ENCODE data around the gene ADAMTS8. TPM values are rescaled to one million over a fixed set of nuclear protein-coding genes. Genes with fewer than 3 reads are reported as not detected.

Gene ADAMTS8
- polyA plus RNA-seq, 1 experiment: 17.6 TPM

DNA sequence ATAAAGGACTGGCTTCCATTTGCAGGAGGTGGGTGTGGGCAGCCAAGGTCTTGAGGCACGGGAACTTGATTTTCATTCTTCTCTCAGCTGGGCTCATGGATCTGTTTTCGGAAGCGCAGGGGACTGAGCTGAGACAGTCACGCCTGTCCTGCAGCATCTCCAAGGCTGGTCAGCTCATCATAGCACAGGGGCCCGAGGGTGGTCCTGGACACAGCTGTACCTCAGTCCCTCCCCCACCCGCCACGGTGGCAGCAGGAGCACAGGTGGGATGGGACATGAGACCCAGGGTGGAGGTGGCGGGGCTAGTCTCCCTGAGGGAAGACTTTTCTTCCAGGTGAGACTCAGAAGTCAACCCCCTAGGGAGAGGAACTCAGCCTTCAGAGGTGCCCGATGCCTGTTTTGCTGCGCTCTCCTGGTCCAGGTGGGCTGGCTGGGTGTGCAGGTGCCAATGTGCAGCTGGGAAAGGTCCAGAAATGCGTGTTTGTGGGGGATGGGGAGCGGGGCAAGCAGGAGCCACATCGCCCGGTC, 3.7 kb downstream of the ADAMTS8 start:
- peaks cover 69% of the 10 kb centered on the region for H3K27me3 ChIP-seq (ENCODE audit: control insufficient read depth, insufficient read depth, low read length)
- TF ChIP-seq, protein P1, sequence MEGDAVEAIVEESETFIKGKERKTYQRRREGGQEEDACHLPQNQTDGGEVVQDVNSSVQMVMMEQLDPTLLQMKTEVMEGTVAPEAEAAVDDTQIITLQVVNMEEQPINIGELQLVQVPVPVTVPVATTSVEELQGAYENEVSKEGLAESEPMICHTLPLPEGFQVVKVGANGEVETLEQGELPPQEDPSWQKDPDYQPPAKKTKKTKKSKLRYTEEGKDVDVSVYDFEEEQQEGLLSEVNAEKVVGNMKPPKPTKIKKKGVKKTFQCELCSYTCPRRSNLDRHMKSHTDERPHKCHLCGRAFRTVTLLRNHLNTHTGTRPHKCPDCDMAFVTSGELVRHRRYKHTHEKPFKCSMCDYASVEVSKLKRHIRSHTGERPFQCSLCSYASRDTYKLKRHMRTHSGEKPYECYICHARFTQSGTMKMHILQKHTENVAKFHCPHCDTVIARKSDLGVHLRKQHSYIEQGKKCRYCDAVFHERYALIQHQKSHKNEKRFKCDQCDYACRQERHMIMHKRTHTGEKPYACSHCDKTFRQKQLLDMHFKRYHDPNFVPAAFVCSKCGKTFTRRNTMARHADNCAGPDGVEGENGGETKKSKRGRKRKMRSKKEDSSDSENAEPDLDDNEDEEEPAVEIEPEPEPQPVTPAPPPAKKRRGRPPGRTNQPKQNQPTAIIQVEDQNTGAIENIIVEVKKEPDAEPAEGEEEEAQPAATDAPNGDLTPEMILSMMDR (IDR thresholded peaks at IDR 0.05; ENCODE audit: low read depth, low read length): no peak
- no peak for DNase-seq (ENCODE audit: low read depth, low spot score)
- ChIA-PET CTCF (interaction anchor here (0.9 to 1.7 kb wide), 5 partner anchors 10 to 438 kb away, joined by 3 to 6 read pairs (median 5); no protein-coding TSS in a partner anchor), POLR2A (no interaction called here)
- no peak overlapping the region for H3K27ac ChIP-seq (ENCODE audit: low read depth, low read length)
- H3K4me3 ChIP-seq (ENCODE audit: low read depth, low read length): no peak overlapping the region
- H3K9me3 ChIP-seq (ENCODE audit: control insufficient read depth, insufficient read depth, low read length): no peaks in the 10 kb centered on the region; the same call in 1 of the 2 replicates

- CTCF ChIA-PET: interaction anchor here (1.2 kb wide), 1 partner anchor 211 kb away, joined by 3 read pairs; no protein-coding TSS in a partner anchor
- Histone ChIP-seq H3K27ac (ENCODE audit: low read depth, low read length) (no peak overlapping the region), H3K4me3 (ENCODE audit: low read depth, low read length) (no peak overlapping the region), H3K9me3 (ENCODE audit: control insufficient read depth, insufficient read depth, low read length) (no peaks in the 10 kb centered on the region; the same call in 1 of the 2 replicates), H3K27me3 (ENCODE audit: control insufficient read depth, insufficient read depth, low read length) (peaks cover 59% of the 10 kb centered on the region)
- TF ChIP-seq, protein P1 (IDR thresholded peaks at IDR 0.05; ENCODE audit: low read depth, low read length): no peak
- DNase-seq (ENCODE audit: low read depth, low spot score): no peak
- POLR2A ChIA-PET: no interaction called here
Observed at GRCh38 chr11:130423541-130424142, 4.8 kb downstream of the ADAMTS8 start.

GRCh38 chr11:130422251-130422995, 6.0 kb downstream of the ADAMTS8 start:
- Histone ChIP-seq H3K27ac (ENCODE audit: low read depth, low read length) (no peak overlapping the region), H3K4me3 (ENCODE audit: low read depth, low read length) (no peak overlapping the region), H3K27me3 (ENCODE audit: control insufficient read depth, insufficient read depth, low read length) (peaks cover 56% of the 10 kb centered on the region), H3K9me3 (ENCODE audit: control insufficient read depth, insufficient read depth, low read length) (no peaks in the 10 kb centered on the region; the same call in 1 of the 2 replicates)
- DNase-seq (ENCODE audit: low read depth, low spot score): no peak
- ChIA-PET POLR2A (no interaction called here), CTCF (interaction anchor here (1.0 to 1.4 kb wide), 2 partner anchors 33 to 472 kb away, joined by 4 read pairs; no protein-coding TSS in a partner anchor)
- TF ChIP-seq, protein P1 (IDR thresholded peaks at IDR 0.05; ENCODE audit: low read depth, low read length): no peak

DNA sequence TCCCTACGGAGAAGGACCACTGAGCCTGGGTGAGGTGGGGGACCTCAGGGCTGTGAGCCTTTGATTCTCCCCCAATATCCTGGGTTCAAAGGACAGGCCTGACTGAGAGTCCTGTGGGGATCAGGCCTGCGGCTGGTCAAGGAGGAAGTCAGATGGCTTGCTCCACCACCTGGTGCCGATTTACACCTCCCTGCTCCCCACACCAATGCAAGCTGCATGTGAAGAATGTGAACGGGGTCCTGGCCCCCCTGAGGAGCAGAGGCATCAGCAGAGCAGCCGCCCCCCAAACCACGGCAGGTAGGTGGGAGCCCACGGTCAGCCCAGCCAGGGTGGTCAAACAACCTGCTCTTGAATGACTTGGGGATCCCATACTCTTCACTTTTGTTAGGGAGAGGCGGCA, 6.7 kb downstream of the ADAMTS8 start:
- peaks cover 48% of the 10 kb centered on the region for H3K27me3 ChIP-seq (ENCODE audit: control insufficient read depth, insufficient read depth, low read length)
- DNase-seq (ENCODE audit: low read depth, low spot score): no peak
- TF ChIP-seq, protein P1 (IDR thresholded peaks at IDR 0.05; ENCODE audit: low read depth, low read length): no peak
- H3K27ac ChIP-seq (ENCODE audit: low read depth, low read length): no peak overlapping the region
- no peaks in the 10 kb centered on the region for H3K9me3 ChIP-seq (ENCODE audit: control insufficient read depth, insufficient read depth, low read length)
- CTCF ChIA-PET: interaction anchor here (1.0 to 1.4 kb wide), 6 partner anchors 14 to 473 kb away, joined by 3 to 6 read pairs (median 4); no protein-coding TSS in a partner anchor
- H3K4me3 ChIP-seq (ENCODE audit: low read depth, low read length): no peak overlapping the region
- POLR2A ChIA-PET: interaction anchor here (0.9 to 1.3 kb wide), 4 partner anchors 14 to 38 kb away, joined by 3 to 8 read pairs (median 6); no protein-coding TSS in a partner anchor
